ENCODE measurements around the gene PRKCE. TPM values are rescaled to one million over a fixed set of nuclear protein-coding genes. Genes with fewer than 3 reads are reported as not detected.

The PRKCE gene
- total RNA-seq, 1 experiment from 2014 or later, result 2.4 TPM

GRCh38 chr2:46171996-46172546 lies 520.6 kb downstream of the PRKCE start:
- H3K4me3 ChIP-seq (ENCODE audit: low read depth, low read length, poor library complexity, severe bottlenecking), result no peak overlapping the region
- no TSS peak for BruUV-seq (replicated peaks)
- intact Hi-C loops (cut with micrococcal nuclease; ENCODE audit: unreplicated experiment), result no loop called here
- no peak for DNase-seq (ENCODE audit: low spot score)
- H3K4me1 ChIP-seq (ENCODE audit: insufficient read depth, low read length, poor library complexity, severe bottlenecking), result no peaks in the 10 kb centered on the region
- ChIA-PET CTCF (no interaction called here), POLR2A (ENCODE audit: low non-redundant PET) (no interaction called here)
- H3K27ac ChIP-seq (ENCODE audit: low read depth, low read length, poor library complexity, severe bottlenecking), result no peak overlapping the region
- H3K36me3 ChIP-seq (ENCODE audit: insufficient read depth, low read length, poor library complexity, severe bottlenecking), result no peaks in the 10 kb centered on the region
- H3K9me3 ChIP-seq (ENCODE audit: low read depth, low read length, poor library complexity, severe bottlenecking), result no peaks in the 10 kb centered on the region
- TF ChIP-seq EZH2 (IDR thresholded peaks at IDR 0.05; ENCODE audit: borderline replicate concordance, low read depth, low read length, poor library complexity, severe bottlenecking), result no peak
- TF ChIP-seq CTCF (conservative IDR thresholded peaks at IDR 0.05; ENCODE audit: low read depth, low read length), result no peak
- H3K27me3 ChIP-seq (replicated peaks; ENCODE audit: insufficient read depth, low read depth, low read length, poor library complexity), result no peaks in the 10 kb centered on the region

DNA sequence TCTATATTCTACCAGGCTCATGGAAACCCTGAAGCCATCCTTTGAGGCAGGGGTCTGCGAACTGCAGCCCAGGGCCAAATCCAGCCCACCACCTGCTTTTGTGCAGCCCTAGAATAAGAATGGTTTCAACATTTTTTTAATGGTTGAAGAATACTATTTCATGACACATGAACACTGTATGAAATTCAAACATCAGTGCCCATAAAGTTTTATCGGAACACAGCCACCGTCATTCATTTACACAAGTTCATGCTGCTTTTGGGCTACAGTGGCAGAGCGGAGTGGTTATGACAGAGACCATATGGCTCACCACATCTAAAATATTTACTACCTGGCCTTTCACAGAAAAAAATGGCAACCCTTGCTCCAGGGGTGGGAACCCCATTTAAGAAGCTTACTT lies 521.6 kb downstream of the PRKCE start:
- Histone ChIP-seq H3K27me3 (replicated peaks; ENCODE audit: insufficient read depth, low read depth, low read length, poor library complexity) (no peaks in the 10 kb centered on the region), H3K4me3 (ENCODE audit: low read depth, low read length, poor library complexity, severe bottlenecking) (no peak overlapping the region), H3K4me1 (ENCODE audit: insufficient read depth, low read length, poor library complexity, severe bottlenecking) (no peaks in the 10 kb centered on the region), H3K9me3 (ENCODE audit: low read depth, low read length, poor library complexity, severe bottlenecking) (no peaks in the 10 kb centered on the region), H3K36me3 (ENCODE audit: insufficient read depth, low read length, poor library complexity, severe bottlenecking) (no peaks in the 10 kb centered on the region), H3K27ac (ENCODE audit: low read depth, low read length, poor library complexity, severe bottlenecking) (no peak overlapping the region)
- TF ChIP-seq CTCF (conservative IDR thresholded peaks at IDR 0.05; ENCODE audit: low read depth, low read length) (no peak), EZH2 (IDR thresholded peaks at IDR 0.05; ENCODE audit: borderline replicate concordance, low read depth, low read length, poor library complexity, severe bottlenecking) (no peak)
- no TSS peak for BruUV-seq (replicated peaks)
- DNase-seq (ENCODE audit: low spot score), result no peak
- CTCF ChIA-PET, result no interaction called here
- intact Hi-C loops (cut with micrococcal nuclease; ENCODE audit: unreplicated experiment), result no loop called here
- POLR2A ChIA-PET (ENCODE audit: low non-redundant PET), result no interaction called here

- Histone ChIP-seq H3K4me1 (ENCODE audit: insufficient read depth, low read length, poor library complexity, severe bottlenecking) (no peaks in the 10 kb centered on the region), H3K27ac (ENCODE audit: low read depth, low read length, poor library complexity, severe bottlenecking) (no peak overlapping the region), H3K36me3 (ENCODE audit: insufficient read depth, low read length, poor library complexity, severe bottlenecking) (no peaks in the 10 kb centered on the region), H3K9me3 (ENCODE audit: low read depth, low read length, poor library complexity, severe bottlenecking) (no peaks in the 10 kb centered on the region), H3K27me3 (replicated peaks; ENCODE audit: insufficient read depth, low read depth, low read length, poor library complexity) (no peaks in the 10 kb centered on the region), H3K4me3 (ENCODE audit: low read depth, low read length, poor library complexity, severe bottlenecking) (no peak overlapping the region)
- CTCF ChIA-PET, result no interaction called here
- BruUV-seq (replicated peaks), result no TSS peak
- TF ChIP-seq CTCF (conservative IDR thresholded peaks at IDR 0.05; ENCODE audit: low read depth, low read length) (no peak), EZH2 (IDR thresholded peaks at IDR 0.05; ENCODE audit: borderline replicate concordance, low read depth, low read length, poor library complexity, severe bottlenecking) (no peak)
- no peak for DNase-seq (ENCODE audit: low spot score)
- intact Hi-C loops (cut with micrococcal nuclease; ENCODE audit: unreplicated experiment), result no loop called here
- POLR2A ChIA-PET (ENCODE audit: low non-redundant PET), result interaction anchor here (0.5 kb wide), 1 partner anchor 679 kb away, joined by 11 read pairs; no protein-coding TSS in a partner anchor
Measured at GRCh38 chr2:46173636-46174250, 522.3 kb downstream of the PRKCE start.
